Measurements from ENCODE around the gene STAP2.

- TF ChIP-seq CREB1 (IDR thresholded peaks at IDR 0.05; ENCODE audit: low read depth) (no peak), DPF2 (IDR thresholded peaks at IDR 0.05) (no peak), SREBF1 (IDR thresholded peaks at IDR 0.05; ENCODE audit: low read length) (no peak), STAT3 (IDR thresholded peaks at IDR 0.05; ENCODE audit: low read depth, low read length) (no peak), EP300 (IDR thresholded peaks at IDR 0.05; ENCODE audit: borderline replicate concordance in 1 of 2, control insufficient read depth in 1 of 2, low read depth in 2 of 2, low read length in 2 of 2) (no peak), PAX8 (IDR thresholded peaks at IDR 0.05) (no peak), CBX5 (IDR thresholded peaks at IDR 0.05; ENCODE audit: low read depth) (no peak), POLR2A (IDR thresholded peaks at IDR 0.05; ENCODE audit: low read depth, low read length) (no peak), EZH2 (IDR thresholded peaks at IDR 0.05; ENCODE audit: borderline replicate concordance, control insufficient read depth, low read depth, low read length) (no peak)
These were observed 8.8 kb downstream of the STAP2 start for GRCh38 chr19:4329858-4330257.

Measured in GM12878 (cell line).